Activated CD4-positive, alpha-beta T cell treated with anti-CD3 and anti-CD28 coated beads, Interleukin-2, amount 50 U/mL, for 1 hour (primary cell): ENCODE data around the gene CRX.
"Not testable (repeated sequence)": the region's sequence is repeated elsewhere in the genome, so short reads cannot be mapped to it uniquely, and the experiment has no call there.

ENCODE experiments used
- DNase-seq: peaks from one replicate; pipeline ENCODE4 v3.0.0-alpha.2; 2020

Gene CRX

DNA sequence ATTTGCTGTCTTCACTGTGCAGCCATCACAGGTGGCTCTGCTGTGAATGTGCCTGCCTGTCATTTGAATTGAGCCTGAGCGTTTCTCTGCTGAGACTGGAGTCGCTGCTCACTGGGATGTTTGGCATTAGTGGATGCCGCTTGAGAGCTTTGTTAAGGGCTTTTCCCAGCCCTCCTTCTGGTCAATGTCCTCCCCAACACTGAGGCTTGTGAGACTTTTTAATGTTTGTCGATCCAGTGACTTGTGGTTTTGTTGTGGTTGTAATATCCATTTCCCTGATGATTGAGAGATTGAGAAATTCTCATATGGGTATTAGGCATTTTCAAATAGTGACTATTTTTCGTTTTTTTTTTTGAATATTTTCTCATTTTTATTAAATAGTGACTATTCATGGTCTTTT lies 39.9 kb downstream of the CRX start:
- no peak for DNase-seq

DNA sequence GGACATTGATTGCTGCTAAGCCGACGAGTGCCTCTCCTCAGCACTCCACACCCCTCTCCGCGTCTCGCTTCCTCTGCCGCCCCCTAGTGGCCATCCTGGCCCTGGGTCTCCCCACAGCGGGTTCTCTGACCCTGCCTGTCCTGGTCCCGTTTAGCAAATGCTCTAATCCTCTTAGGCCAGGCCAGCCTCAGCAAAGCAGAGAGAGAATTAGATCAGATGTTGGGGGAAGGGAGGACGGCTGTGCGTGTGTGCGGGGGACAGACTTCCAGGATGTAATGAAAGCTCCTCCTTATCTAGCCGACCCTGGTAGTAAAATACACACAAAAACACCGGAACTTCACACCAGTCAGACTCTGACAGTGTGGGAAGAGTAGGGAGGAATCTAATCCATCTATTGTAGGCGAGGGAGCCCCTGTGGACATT lies 41.8 kb downstream of the CRX start:
- peak; percentile 85 for DNase-seq

DNA sequence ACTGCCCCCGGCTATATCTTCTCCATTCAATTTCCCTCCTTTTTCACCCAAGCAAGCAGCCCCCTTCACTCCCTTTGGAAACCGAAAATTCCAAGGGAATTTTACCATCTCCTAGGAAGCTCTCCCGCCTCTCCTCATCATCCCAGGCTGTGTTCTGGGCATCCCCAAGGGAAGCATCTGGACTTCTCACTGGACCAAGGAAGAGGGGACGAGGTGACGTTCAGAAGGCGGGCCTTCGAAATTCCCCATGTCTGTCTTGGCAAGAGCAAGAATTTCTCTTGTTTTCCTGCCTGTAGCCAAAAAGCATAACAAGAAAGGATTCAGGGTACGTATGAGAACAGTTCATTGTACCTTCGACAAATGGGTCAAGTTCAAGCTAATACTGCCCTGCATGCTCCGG lies 43.4 kb downstream of the CRX start:
- no peak for DNase-seq

DNA sequence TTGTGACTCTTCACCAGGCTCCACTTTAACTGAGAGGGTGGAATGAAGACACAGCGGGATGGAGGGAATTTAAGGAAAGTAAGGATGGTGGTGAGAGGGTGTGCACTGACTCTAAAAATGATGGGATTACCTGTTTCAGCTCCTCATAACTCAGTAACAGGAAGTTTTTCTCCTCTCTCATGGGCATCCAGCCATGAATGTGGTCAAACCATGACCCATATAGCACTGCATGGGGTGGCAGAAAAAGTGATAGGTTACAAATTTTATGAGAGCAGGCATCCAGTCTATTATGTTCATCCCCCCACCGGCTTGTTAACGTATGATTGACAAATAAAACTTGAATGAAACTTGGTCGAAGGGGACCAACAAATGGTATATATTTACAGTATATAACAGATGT lies 57.2 kb downstream of the CRX start:
- DNase-seq: no peak

DNA sequence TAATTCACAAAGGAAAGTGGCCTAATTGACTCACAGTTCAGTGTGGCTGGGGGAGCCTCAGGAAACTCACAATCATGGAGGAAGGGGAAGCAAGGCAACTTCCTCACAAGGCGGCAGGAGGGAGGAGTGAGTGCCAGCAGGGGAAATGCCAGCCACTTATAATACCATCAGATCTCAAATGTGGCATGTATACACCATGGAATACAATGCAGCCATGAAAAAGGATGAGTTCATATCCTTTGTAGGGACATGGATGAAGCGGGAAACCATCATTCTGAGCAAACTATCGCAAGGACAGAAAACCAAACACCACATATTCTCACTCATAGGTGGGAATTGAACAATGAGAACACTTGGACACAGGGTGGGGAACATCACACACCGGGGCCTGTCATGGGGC lies 57.6 kb downstream of the CRX start:
- not testable (repeated sequence) for DNase-seq

DNA sequence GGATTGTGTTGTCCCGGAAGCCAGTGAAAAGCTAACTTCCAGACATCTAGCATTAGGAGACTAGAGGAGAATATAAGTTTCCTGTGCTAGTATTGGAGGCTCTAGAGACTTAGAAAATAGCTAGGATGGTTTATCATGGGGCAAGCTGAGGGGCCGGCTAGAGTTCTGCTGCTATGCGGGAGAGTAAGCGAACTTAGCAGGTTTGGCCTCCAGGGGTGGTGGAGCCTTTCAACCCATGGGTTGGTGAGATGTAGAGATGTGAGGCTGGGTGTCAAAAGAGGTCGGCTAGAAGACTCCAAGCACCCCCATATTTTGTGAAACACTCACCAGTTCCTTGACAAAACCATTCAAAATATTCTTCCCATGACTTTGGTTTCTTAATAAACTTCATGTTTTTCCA lies 60.0 kb downstream of the CRX start:
- no peak for DNase-seq

DNA sequence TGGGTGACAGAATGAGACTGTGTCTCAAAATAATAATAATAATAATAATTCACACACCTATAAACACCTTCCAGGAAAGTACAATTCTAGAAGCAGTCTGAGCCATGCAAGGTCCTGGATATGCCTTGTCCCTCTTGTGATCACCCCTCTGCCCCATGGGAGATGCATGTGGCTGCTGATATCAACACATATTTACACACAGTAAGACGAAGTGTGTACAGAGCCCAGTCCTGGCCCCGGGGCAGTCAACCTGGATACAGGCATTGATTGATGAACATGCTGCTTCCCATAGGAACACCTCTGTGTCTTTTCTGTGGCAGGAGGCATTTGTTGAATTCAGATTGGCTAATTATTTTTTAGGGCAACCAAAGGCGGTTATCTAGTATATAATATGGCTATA lies 61.2 kb downstream of the CRX start:
- DNase-seq: no peak

DNA sequence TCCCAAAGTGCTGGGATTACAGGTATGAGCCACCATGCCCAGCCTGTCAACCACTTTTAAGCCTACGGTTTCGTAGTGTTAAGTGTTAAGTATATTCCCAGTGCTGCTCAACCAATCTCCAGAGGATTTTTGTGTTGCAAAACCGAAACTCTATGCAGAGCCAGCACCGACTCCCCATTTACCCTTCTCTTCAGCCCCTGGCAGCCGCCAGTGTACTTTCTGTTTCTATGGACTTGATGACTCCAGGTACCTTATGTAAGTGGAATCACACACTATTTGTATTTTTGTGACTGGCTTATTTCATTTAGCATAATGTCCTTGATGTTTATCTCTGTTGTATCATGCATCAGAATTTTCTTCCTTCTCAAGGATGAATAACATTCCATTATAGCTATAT lies 63.3 kb downstream of the CRX start:
- no peak for DNase-seq

DNA sequence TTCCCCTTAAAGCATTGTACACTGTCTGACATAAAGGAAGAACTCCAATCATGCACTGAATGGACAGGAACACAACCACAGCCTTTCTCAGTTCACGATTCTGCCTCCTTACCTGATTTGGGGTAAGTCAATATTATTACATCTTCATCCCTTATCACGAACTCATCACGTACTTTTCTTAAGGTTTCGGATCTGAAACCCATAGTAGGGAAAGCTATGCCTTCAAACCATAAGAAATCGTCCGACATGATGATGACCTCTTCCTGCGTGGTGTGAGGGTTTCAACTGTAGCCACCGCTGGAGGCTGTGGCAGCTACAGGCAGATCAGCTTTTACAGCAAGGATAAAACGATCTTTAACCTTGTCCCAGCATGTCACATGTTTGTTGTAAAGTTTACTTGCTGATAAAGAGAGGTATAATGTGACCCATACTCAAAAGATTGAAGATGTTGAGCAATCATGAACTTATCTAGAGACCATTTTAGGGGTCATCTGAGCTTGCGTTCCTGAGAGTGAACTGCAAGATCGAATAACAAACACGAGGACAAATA lies 64.3 kb downstream of the CRX start, which contains the start of gene SULT2A1:
TSS of gene SULT2A1 (minus strand) at position 306 of the 550 bp plus-strand sequence. CDS start at position 248, 58 bp downstream.
- DNase-seq: no peak

DNA sequence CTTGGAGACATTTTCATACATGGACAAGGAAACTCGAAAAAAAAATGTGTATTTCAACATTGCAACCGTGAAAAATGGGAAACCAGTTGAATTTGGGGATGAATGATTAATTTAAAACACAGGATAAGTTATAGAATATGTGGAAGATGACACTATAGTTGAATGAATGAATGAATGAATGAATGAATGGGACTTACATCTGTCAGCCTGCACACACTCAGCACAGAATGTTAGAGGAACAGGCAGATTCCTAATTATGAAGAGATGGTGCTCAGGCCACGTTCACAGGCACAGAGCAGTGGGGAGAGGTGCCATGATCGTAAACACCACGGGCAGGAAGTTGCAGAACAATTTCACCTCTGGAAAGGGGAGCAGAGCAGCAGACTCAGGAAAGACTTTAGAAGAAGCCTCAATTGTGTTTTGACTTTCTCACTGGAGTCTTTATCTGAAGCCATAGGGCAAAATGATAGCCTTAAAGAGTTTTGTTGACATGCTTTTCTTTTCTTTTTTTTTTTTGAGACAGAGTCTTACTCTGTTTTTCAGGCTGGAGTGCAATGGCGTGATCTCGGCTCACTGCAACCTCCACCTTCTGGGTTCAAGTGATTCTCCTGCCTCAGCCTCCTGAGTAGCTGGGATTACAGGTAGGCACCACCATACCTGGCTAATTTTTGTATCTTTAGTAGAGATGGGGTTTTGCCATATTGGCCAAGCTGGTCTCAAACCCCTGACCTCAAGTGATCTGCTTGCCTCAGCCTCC lies 69.3 kb downstream of the CRX start:
- DNase-seq: no peak

DNA sequence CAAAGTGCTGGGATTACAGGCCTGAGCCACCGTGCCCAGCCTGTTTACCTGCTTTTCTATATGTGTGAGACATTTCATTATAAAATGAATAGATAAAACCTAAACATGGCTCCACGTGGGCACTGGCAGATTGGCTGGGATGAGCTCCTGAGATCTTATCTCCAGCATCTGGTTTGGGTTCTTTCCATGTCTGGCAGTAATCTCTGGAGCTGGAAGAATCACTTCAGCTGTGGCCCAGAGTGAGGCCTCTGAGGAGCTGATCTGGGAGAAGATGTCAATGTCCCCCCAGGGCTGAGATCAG lies 69.8 kb downstream of the CRX start:
- DNase-seq: no peak

DNA sequence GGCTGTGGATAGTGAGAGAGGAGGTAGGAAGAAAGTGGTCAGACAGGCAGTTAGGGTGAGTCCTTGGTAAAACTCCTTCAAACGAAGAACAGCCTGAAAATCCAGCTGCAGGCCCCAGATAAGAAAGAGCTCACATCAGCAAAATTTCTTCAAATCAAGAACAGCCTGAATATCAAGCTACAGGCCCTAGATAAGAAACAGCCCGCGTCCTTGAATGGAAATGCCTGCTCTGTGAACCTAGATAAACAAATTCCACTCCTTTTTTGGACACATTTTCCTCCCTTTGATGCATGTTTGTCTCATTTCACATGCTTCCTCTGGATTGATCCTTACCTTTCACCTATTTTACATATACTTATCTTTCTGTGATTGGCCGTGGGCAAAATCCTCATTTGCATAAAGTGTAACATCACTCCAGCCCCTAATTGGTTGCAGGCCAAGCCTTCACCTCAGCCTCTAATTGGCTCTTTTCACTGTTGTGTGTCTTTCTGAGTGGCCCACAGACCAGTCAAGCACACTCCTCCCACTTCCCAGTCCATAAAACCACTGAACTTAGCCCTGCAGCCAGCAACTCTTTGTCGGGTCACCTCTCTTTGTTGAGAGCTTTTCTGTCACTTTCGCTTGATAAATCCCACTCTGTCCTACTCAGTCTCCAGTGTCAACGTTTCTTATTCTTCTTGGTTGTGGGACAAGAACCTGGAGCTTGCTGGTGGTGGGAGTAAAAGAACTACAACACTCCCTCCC lies 70.4 kb downstream of the CRX start:
- no peak for DNase-seq
